HG02588 (cell line): ENCODE measurements around the gene AP2B1.
"Not testable (repeated sequence)": the region's sequence is repeated elsewhere in the genome, so short reads cannot be mapped to it uniquely, and the experiment has no call there.

Source experiments
- ATAC-seq: cut with Tn5 transposase; IDR thresholded peaks from one replicate; pipeline ENCODE4 v1.9.1; 2021; ENCODE audit warnings: mild to moderate bottlenecking, moderate library complexity; ENCODE audit not compliant: unreplicated experiment

The AP2B1 gene

DNA sequence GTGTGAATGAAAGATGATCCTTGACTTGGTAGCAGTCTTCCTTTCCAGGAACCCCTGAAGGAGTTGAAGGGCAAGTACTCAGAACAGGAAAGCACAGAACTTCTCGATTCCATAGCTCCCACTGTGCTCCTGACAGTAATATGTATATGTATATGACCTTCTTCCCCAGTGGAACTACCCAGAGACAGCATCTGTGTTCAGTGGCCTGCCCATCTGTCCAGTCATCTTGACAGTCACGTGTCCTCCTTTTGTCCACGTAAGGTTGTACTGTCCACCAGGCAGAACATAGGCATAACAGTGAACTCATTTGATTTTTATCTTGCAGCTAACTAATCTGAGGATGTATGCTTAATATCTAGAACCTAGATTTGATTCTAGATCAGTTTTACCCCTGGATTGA is 106.5 kb downstream of the AP2B1 start:
- ATAC-seq, result no peak

DNA sequence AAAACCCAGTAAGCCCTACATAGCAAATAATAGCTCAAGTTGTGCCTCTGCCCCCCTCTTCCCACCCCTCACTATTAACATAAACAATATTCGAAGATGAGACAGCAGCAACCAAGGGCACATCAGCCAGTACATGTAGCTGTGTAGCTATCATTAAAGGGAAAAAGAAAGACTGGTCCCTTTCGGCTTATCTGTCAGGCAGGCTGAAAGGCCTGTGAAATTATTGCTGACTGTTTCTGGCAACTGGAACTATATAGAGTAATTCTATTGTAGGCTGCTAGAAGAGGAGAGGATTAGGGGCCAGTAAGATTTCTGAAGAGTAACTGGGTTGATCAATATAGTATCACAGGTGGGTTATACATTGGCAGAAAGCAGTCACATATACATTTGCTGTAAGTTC is 107.8 kb downstream of the AP2B1 start:
- no peak for ATAC-seq

DNA sequence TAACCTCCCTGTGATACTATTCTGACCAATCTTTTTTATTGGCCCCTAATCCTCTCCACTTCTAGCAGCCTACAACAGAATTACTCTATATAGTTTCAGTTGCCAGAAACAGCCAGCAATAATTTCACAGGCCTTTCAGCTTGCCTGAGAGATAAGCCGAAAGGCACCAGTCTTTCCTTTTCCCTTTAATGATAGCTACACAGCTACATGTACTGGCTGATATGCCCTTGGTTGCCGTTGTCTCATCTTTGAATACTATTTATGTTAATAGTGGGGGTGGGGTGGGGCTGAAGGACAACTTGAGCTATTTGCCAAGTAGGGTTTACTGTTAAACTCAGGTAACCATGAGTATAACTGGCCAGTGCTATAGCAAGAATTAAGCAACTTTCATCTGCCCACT is 108.5 kb downstream of the AP2B1 start:
- ATAC-seq, result no peak

DNA sequence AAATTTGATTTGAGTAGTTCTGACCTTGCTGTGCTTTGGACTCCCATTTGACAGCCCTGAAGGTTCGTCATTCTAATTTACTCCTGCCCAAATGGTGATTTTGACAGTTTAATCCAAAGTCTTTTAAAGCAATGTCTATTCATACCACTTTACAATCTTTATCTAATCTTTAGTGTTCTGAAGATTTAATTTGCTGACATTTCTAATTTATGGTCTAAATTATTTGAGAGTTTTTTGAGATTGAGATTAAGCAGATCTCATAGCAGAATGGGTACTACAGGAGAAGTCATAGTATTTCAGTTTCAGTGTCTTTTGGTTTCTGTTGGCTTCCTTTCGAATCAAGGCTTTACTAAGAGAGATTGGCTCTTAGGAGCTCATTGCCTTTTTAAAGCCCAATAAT is 111.7 kb downstream of the AP2B1 start:
- no peak for ATAC-seq

DNA sequence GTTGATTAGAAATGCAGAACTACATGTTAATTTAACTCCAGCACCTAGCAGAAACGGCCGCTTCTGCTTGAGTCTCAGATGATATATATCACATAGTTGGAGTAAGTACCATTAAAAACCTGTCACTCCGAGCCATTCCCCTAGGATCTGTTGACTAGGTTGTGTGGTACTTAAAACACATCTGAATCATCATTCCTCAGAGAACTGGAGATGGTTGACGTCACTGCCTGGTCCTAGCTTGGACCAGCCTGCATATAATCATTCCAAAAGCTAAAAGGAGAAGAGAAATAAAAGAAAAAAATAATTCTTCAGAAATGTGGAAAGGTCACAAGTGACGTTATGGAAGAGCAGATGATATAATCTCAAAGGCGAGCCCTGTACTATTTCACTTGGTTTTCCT is 113.0 kb downstream of the AP2B1 start:
- no peak for ATAC-seq

DNA sequence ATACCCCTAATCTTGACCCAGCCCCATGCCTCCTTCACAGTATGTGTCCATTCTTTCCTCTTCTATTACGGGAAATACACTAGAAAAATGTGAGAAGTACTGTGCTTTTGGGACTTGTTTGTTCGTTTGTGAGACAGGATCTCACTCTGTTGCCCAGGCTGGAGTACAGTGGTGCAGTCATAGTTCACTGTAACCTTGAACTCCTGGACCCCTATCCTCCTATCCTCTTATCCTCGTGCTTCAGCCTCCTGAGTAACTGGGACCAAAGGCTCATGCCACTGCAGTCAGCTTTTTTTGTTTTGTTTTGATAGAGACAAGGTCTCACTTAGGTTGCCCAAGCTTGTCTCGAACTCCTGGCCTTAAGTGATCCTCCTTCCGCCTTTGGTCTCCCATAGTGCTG is 114.4 kb downstream of the AP2B1 start:
- ATAC-seq, result no peak

DNA sequence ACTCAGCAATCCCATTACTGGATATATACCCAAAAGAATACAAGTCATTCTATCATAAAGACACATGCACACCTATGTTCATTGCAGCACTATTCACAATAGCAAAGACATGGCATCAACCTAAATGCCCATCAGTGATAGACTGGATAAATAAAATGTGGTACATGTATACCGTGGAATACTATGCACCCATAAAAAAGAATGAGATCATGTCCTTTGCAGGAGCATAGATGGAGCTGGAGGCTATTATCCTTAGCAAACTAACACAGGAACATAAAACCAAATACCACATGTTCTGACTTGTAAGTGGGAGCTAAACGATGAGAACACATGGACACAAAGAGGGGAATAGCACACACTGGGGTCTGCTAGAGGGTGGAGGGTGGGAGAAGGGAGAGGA is 116.2 kb downstream of the AP2B1 start:
- not testable (repeated sequence) for ATAC-seq

DNA sequence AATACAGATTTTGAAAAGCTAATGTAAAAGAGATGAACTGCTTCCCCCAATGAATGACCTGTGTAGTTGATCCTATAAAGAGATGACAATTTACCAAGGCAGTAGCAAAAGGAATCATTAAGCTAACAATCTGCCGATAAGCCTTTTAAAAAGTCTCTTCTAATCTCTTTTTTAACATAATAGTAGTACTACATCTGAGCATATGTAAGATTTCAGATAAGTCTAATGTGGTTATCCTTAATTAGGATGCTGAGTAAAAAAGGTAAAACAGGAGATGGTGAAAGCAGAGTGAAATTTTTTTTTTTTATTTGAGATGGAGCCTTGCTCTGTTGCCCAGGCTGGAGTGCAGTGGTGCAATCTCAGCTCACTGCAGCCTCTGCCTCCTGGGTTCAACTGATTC is 118.1 kb downstream of the AP2B1 start:
- ATAC-seq, result no peak

DNA sequence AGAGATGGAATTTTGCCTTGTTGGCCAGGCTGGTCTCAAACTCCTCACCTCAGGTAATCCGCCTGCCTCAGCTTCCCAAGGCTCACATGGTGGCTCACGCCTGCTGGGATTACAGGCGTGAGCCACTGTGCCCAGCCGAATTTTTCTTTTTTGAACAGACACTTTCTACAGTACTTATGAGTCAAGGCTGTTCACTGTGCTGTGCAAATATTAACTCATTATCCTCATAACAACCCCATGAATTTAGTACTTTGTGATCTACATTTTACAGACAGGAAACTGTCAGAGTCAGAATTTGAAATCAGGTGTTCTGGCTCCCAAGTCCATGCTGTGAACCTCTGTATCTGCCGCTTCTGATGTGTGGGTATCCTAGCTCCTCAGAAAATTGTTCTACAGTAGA is 118.6 kb downstream of the AP2B1 start:
- ATAC-seq, result no peak

DNA sequence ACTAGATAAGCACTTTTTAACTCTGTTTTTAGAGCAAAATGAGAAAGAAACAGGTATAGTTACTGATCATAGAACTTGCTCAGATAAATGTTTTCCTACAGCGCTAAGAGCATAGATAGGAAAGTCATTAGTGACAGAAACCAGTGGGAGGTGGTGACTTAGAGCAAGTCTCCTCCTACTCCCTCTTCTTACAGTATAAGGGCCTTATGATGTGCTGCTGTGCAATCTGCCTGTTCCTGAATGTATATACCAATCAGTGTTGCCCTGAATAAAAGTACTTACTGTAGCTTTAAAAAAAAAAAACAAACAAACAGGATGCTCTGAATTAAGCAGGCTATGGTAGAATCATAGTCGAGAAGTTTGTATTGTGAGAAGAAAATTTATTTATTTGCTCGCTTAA is 121.0 kb downstream of the AP2B1 start:
- ATAC-seq, result no peak

DNA sequence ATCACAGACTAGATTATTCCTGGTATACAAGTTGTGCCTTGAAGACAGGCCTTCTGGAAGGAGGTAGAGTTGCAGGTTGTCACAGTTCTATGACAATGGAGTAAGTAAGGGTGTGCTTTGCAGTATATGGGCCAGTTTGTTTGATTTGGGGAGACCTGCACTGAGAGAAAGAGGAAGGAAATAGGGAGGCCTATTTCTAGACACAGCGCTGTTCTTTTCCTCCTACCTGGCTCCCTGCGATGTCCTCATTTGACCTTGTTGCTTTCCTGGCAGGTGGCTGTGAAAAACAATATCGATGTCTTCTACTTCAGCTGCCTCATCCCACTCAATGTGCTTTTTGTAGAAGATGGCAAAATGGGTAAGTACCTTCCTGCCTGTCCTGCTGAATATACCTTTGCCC is 121.8 kb downstream of the AP2B1 start:
- no peak for ATAC-seq

DNA sequence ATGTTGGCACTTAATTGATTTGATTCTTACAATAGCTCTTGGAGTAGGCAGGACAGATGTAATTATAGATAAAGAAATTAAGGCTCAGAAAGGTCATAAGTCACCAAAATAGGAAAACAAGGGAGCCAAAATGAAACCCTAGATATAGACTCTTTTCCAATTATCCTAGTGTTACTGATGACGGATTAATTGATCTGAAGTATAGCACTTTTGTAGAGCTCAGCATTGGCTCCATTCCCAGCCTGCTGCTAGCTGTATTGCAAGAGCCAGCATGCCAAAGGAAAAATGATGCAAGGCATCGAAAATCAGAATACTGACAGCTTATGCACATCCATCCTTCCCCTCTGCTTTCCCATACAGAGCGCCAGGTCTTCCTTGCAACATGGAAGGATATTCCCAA is 122.8 kb downstream of the AP2B1 start:
- no peak for ATAC-seq

DNA sequence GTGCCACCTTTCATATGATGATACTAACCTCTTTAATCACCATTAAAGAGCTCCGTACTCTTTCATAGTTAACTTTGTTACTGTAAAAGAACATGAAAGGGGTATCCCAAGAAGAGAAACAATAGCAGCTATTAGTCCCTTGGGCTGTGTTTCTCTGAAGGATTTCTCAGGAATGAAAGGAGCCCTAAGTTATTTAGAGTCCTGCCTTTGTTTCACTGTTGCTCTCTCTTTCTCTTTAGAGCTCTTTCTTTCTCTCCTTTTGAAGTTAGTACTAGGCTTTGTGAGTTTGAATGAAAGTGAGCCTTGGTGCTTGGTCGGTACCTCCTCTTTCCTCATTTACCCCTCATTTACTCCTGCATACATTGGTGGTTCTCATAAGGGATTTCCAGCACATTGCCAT is 123.8 kb downstream of the AP2B1 start:
- no peak for ATAC-seq

DNA sequence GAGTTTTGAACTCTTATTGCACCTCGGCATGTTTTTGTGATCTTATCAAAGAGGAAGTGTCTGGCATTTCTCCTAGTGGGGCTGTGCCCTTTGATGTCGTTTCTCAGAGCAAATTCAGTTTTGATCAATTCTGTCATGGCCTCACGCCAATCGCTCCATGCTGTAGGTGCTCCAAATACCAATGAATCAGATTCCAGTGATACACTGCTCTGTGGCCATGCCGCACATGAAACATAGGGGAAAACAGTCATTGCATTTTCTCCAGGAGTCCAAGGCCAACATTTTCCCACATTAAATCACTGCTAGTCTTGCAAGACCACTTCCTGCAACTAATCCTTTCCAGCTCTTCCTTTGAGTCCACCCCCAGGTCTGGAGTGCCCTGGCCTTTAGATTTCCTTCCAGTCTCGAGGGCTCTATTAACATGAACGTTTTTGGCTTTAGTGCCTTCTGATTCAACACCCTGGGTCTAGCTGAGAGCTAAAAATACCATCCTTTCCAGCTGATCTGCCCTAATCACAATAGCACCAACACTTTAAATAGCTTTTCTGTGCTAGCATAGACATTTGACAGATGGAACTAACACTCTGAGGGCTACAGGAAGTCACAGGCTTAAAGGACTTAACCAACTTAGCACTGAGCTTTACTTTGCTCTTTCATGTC is 126.1 kb downstream of the AP2B1 start:
- no peak for ATAC-seq

DNA sequence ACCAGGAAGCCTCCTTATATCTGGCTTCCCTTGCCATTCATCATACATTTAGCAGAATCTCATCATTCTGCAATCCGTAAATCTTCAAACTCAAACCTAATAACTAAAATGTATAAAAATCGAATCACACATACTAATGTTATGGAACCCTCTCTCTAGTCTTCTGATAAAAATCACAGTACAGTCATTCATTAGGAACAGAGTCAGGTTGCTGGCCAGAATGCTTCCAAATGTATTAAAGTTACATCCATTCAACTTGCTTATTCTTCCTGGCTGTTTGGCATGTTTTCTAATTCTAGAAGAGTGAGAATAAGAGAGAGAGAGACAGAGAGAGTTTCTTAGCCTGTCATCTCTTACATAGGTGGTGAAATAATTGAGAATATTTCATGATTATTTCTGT is 127.9 kb downstream of the AP2B1 start:
- no peak for ATAC-seq

DNA sequence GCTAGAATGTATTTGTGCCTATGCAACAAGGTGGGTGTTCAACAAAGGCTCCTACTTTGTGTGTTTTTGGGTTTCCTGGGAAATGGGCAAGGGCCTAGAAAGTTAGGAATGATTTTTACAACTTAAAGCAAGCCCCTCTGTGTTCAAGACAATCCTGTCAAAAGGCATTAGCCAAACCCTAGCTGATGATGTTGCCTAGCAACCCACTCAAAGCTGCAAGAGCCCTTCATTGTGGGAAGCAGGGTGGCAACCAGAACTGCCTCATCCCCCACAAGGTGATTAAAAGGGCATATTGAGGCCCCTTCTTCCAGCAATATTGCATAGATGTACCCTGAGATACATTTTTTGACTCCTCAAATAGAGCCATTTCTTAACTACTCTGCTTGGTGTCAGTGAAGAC is 128.3 kb downstream of the AP2B1 start:
- ATAC-seq, result no peak

DNA sequence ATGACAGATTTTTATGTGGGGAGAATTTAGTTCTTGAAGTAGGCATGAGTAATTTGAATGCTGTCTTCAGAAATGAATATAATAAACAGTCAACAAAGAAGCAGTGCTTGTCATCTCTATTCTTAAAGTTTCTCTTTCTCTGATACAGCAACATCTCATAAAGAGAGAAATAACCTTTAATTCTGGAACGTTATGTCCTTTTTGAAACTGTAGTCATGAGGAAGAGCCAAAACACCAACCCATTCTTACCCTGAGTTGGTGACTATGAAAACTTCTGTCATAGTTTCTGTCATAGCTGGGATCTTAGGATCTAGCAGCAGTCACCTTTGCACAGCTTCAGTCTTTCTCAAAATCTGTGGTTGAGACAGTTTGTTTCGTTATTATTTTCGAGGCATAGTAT is 129.1 kb downstream of the AP2B1 start:
- no peak for ATAC-seq

DNA sequence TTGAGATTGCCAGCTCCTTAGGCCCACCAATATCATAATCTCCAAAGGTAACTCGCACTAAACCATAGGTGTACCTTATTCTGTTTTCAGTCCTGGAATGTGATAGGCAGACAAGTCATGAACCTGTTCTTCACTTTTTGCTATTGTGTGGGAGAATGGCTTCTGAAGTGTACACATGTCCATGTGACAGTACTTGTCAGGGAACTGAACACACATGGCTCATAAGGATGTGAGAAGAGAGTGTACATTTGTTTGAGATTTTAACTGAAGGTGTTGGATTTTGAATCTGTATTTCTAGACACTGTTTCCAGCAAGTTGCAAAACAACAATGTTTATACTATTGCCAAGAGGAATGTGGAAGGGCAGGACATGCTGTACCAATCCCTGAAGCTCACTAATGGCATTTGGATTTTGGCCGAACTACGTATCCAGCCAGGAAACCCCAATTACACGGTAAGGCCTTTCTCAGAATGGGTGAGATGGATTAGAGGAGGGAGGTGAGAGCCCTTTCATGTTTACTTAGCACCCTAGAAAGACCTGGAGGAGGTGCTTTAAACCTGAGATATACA is 129.9 kb downstream of the AP2B1 start:
- ATAC-seq, result no peak

DNA sequence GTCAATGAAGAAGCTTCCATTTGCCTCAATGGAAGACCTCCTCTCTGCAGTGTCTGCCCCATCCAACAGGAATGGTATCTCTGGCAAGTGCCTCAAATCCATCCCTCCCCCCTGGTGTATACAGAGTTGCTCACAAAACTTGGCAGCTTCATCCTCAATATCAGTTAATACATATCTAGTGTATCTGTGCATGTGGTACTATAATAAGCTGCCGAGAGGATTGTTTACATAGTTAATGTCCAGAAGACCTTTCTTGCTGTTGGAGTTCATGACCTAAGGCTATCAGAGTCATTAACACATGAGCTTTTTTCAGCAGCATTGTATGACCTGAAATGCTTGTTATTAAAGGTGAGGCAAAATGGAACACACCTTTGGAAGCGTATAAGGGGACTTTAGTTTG is 130.4 kb downstream of the AP2B1 start:
- no peak for ATAC-seq

DNA sequence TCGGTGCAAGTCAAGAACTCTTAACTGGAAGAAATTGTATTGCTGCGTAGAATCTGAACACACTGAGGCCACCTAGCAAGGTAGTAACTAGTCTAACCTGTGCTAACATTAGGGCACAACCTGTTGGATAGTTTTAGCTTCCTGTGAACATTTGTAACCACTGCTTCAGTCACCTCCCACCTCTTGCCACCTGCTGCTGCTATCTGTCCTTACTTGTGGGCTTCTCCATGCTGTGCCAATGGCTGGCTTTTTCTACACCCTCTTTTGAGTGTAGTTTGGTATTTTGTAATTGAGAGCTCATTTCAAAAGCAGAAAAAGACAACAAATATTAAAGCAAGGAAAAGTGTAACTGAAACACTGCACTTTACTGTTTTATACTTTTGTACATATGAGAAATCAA is 136.6 kb downstream of the AP2B1 start:
- ATAC-seq, result no peak

DNA sequence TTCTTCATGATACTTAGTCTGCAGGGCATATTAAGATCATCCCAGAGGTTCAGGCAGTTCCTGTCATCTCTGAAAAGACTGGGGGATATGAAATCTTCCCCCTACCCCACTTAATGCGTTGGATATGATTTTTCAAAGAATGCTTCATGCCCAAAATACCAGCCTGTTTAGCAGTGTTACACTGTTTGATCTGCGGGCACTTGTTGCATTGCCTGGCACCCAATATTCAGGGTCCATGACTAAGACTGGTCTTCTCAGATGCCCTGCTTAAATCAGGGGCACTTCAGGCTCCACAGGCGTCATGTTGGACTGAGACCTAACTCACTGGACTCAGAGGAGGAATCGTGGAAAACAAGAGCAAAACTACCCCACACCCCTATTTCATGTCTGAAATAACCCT is 137.9 kb downstream of the AP2B1 start:
- no peak for ATAC-seq

DNA sequence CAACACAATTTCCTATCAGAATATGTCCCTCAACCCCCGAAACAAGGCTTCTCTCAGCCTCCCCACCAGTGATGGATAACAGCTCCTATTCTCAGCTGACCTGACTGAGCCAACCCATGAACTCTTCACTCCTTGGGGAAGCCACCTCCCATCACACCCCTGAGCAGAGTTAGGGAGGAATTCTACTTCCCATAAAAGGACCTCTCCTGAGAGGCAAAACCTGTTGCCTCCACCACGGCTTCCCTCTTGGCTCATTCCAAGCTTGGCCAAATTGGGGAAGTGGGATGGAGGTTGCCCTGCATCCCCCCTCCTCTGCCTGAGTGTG is 138.6 kb downstream of the AP2B1 start:
- no peak for ATAC-seq
